HepG2 (cell line): Measurements from ENCODE around the gene GCLM. TPM values are rescaled to one million over a fixed set of nuclear protein-coding genes. Genes with fewer than 3 reads are reported as not detected.
A peak's percentile ranks its signal among the peaks of the same experiment; 100 is the strongest.

Experiments
- ARNT ChIP-seq: fragments of 450-650 bp; IDR thresholded peaks from 2 replicates; pipeline ENCODE4 v1.6.1; 2017
- BRCA1 ChIP-seq: sonication (generic); formaldehyde crosslinking; IDR thresholded peaks from 2 replicates; pipeline ENCODE4 v1.4.0; 2020; ENCODE audit warnings: missing genetic modification reagents
- FOXA1 ChIP-seq, 2 experiments: fragments of 450-650 bp in 1 of 2; sonication (generic) in 1 of 2; formaldehyde crosslinking in 1 of 2; IDR thresholded peaks; 2 replicates each; pipeline versions ENCODE4 v1.4.0 to v1.6.1; 2016 to 2020; ENCODE audit warnings: missing genetic modification reagents in 1 of 2
- FOXP1 ChIP-seq, 2 experiments: fragments of 450-650 bp in 1 of 2; IDR thresholded peaks; 2 replicates each; pipeline ENCODE4 v1.6.1; 2017 to 2018; ENCODE audit warnings: antibody characterized with exemption in 1 of 2
- GTF3A ChIP-seq: sonication (generic); formaldehyde crosslinking; conservative IDR thresholded peaks from 2 replicates; pipeline ENCODE4 v1.4.0; 2020; ENCODE audit warnings: mild to moderate bottlenecking, missing genetic modification reagents
- HMG20A ChIP-seq: IDR thresholded peaks from 2 replicates; pipeline ENCODE4 v1.6.1; 2016; ENCODE audit warnings: borderline replicate concordance
- KMT2B ChIP-seq: IDR thresholded peaks from 2 replicates; pipeline ENCODE4 v1.6.1; 2016; ENCODE audit warnings: missing genetic modification reagents, missing compliant biosample characterization
- MEIS2 ChIP-seq: sonication (generic); formaldehyde crosslinking; IDR thresholded peaks from 2 replicates; pipeline ENCODE4 v1.9.0; 2021; ENCODE audit warnings: mild to moderate bottlenecking, missing genetic modification reagents
- NFKBIZ ChIP-seq: IDR thresholded peaks from 2 replicates; pipeline ENCODE4 v1.6.1; 2018; ENCODE audit warnings: missing genetic modification reagents, missing compliant biosample characterization
- SAP130 ChIP-seq: IDR thresholded peaks from 2 replicates; pipeline ENCODE4 v1.6.1; 2016; ENCODE audit warnings: low read depth
- SOX6 ChIP-seq, 2 experiments: fragments of 450-650 bp in 1 of 2; sonication (generic) in 1 of 2; formaldehyde crosslinking in 1 of 2; IDR thresholded peaks; 2 replicates each; pipeline versions ENCODE4 v1.4.0 to v1.6.1; 2017 to 2020; ENCODE audit warnings: antibody characterized with exemption in 1 of 2, mild to moderate bottlenecking in 1 of 2, missing genetic modification reagents in 1 of 2
- SP5 ChIP-seq: IDR thresholded peaks from 2 replicates; pipeline ENCODE4 v1.6.1; 2016; ENCODE audit warnings: low read depth, borderline replicate concordance
- STAG1 ChIP-seq: sonication (generic); formaldehyde crosslinking; IDR thresholded peaks from 2 replicates; pipeline ENCODE4 v1.4.0; 2020; ENCODE audit warnings: missing genetic modification reagents
- TAF1 ChIP-seq: sonication (generic); formaldehyde crosslinking; IDR thresholded peaks from 2 replicates; pipeline ENCODE4 v1.4.0; 2020; ENCODE audit warnings: missing genetic modification reagents
- TAF15 ChIP-seq: fragments of 200-400 bp; formaldehyde crosslinking; IDR thresholded peaks from one replicate; pipeline ENCODE4 v1.6.1; 2018; ENCODE audit warnings: mild to moderate bottlenecking, low read depth, low read length; ENCODE audit not compliant: poor library complexity, severe bottlenecking
- YEATS4 ChIP-seq: sonication (generic); formaldehyde crosslinking; IDR thresholded peaks from 2 replicates; pipeline ENCODE4 v1.4.0; 2020; ENCODE audit warnings: missing genetic modification reagents, borderline replicate concordance
- ZC3H4 ChIP-seq: sonication (generic); formaldehyde crosslinking; IDR thresholded peaks from 2 replicates; pipeline ENCODE4 v1.4.0; 2020; ENCODE audit warnings: missing genetic modification reagents, borderline replicate concordance
- ZKSCAN8 ChIP-seq: IDR thresholded peaks from 2 replicates; pipeline ENCODE4 v1.6.1; 2016; ENCODE audit warnings: borderline replicate concordance, missing genetic modification reagents, missing compliant biosample characterization
- ZNF24 ChIP-seq: fragments of 450-650 bp; IDR thresholded peaks from 2 replicates; pipeline ENCODE4 v1.6.1; 2017; ENCODE audit warnings: antibody characterized with exemption, mild to moderate bottlenecking
- ZNF253 ChIP-seq: sonication (generic); formaldehyde crosslinking; IDR thresholded peaks from 2 replicates; pipeline ENCODE4 v1.8.0; 2022; ENCODE audit warnings: mild to moderate bottlenecking, missing genetic modification reagents, borderline replicate concordance
- ZNF557 ChIP-seq: sonication (generic); formaldehyde crosslinking; IDR thresholded peaks from 2 replicates; pipeline ENCODE4 v1.4.0; 2020; ENCODE audit warnings: missing genetic modification reagents
- ZNF607 ChIP-seq: sonication (generic); formaldehyde crosslinking; IDR thresholded peaks from 2 replicates; pipeline ENCODE4 v1.5.1; 2020; ENCODE audit warnings: missing genetic modification reagents, mild to moderate bottlenecking, borderline replicate concordance
- ZNF614 ChIP-seq: IDR thresholded peaks from 2 replicates; pipeline ENCODE4 v1.6.1; 2018; ENCODE audit warnings: missing biosample characterization, missing genetic modification reagents, inconsistent platforms, borderline replicate concordance
- ZNF652 ChIP-seq: IDR thresholded peaks from 2 replicates; pipeline ENCODE4 v1.6.1; 2016; ENCODE audit warnings: low read depth, borderline replicate concordance
- ZNF7 ChIP-seq: IDR thresholded peaks from 2 replicates; pipeline ENCODE4 v1.6.1; 2016; ENCODE audit warnings: missing biosample characterization, missing genetic modification reagents
- ZNF749 ChIP-seq: sonication (generic); formaldehyde crosslinking; IDR thresholded peaks from 2 replicates; pipeline ENCODE4 v1.8.0; 2022; ENCODE audit warnings: mild to moderate bottlenecking, missing genetic modification reagents, moderate library complexity, borderline replicate concordance
- ZNF790 ChIP-seq: sonication (generic); formaldehyde crosslinking; IDR thresholded peaks from 2 replicates; pipeline ENCODE4 v1.8.0; 2022; ENCODE audit warnings: missing genetic modification reagents, mild to moderate bottlenecking, borderline replicate concordance
- ZNF792 ChIP-seq: IDR thresholded peaks from 2 replicates; pipeline ENCODE4 v1.6.1; 2016
- polyA plus RNA-seq, 8 experiments: library from polyadenylated mRNA; depleted of rRNA in 3 of 8; stranded (reverse) in 7 of 8; unstranded in 1 of 8; fragments of >200 nt; fragmentation: Illumina TruSeq in 4 of 8; extraction: Trizol in 4 of 8; gene quantifications; 2 replicates each; pipeline versions ENCODE4 v1.2.1 to v1.2.3, GENCODE V29; 2011 to 2016; ENCODE audit warnings: low read depth in 4 of 8, missing spikeins in 1 of 8, mixed read lengths in 1 of 8; ENCODE audit not compliant: insufficient read depth in 1 of 8
- total RNA-seq, 5 experiments: library from RNA; depleted of rRNA; stranded (reverse); fragments of >200 nt; fragmentation: Illumina TruSeq; extraction: Trizol; gene quantifications; 2 replicates each; pipeline ENCODE4 v1.2.3, GENCODE V29; 2016; ENCODE audit warnings: low read depth in 1 of 5
- TF ChIP-seq, protein P1 (sequence below): sonication (generic); formaldehyde crosslinking; IDR thresholded peaks from 2 replicates; pipeline ENCODE4 v1.4.0; 2020; ENCODE audit warnings: missing genetic modification reagents
- TF ChIP-seq, protein P2 (sequence below): sonication (generic); formaldehyde crosslinking; IDR thresholded peaks from 2 replicates; pipeline ENCODE4 v1.4.0; 2020; ENCODE audit warnings: mild to moderate bottlenecking, missing genetic modification reagents

The GCLM gene
- total and polyA plus RNA-seq, 2 of the 13 experiments (the other 11 are each of a cell fraction or from before 2014, with no cell fraction given): 8.7 to 29.9 TPM

DNA sequence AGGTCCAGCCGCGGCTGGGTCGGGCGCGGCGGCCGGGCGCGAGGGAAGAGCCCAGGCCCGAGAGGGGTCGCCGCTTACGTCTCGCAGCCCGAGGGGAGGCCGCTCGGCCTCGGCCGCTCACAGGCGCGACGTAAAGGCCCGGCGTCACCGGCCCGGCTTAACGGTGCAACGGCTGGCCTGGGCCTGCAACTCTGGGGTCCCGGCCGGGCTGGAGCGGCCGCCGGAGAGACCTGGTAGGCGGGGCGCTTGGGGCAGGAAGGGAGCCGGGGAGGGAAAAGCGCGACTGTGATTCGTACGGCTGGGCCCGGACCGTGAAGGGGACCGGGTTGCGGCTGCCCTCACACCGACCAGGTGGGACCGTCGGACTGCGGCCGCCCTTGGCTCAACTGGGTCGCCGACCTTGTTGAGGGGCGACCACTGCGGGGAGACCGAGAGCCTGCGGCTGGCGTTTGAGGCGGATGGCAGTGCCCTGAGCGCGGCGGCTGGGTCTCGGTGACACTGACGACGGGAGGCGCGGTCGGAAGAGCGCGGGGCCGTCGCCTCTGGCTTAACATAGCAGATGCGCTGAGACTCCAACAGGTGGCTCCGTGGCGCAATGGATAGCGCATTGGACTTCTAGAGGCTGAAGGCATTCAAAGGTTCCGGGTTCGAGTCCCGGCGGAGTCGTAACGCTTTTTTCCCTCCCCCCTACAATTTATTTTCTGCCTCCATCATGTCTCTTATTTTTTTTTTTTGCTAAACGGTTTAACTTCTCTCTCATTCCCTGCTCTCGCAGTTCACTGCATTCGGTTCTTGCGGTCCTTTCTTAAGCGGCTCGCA lies 62.0 kb downstream of the GCLM start (continued):
- TF ChIP-seq ZNF7 (CRISPR knock-in tag): no peak
- no peak for TF ChIP-seq ARNT
- TF ChIP-seq BRCA1: no peak
- TF ChIP-seq ZNF253 (CRISPR knock-in tag): no peak
- no peak for TF ChIP-seq SOX6 (IDR thresholded peaks at IDR 0.05)
- TF ChIP-seq SOX6 (CRISPR knock-in tag; IDR thresholded peaks at IDR 0.05): peak; percentile 72; the same call in 1 of the 2 replicates
- TF ChIP-seq NFKBIZ (CRISPR knock-in tag): peak; percentile 34; the same call in 1 of the 2 replicates
- TF ChIP-seq YEATS4 (CRISPR knock-in tag): peak; percentile 28
- peak; percentile 36; the same call in 1 of the 2 replicates for TF ChIP-seq SP5 (CRISPR knock-in tag)
- peak; percentile 74; the same call in 1 of the 2 replicates for TF ChIP-seq ZNF614 (CRISPR knock-in tag)
- peak; percentile 29; the same call in 1 of the 2 replicates for TF ChIP-seq STAG1 (CRISPR knock-in tag)
- peak; percentile 89 for TF ChIP-seq KMT2B (CRISPR knock-in tag)
- TF ChIP-seq FOXP1 (IDR thresholded peaks at IDR 0.05): no peak
- no peak for TF ChIP-seq FOXP1 (CRISPR knock-in tag; IDR thresholded peaks at IDR 0.05)
- TF ChIP-seq, protein P1, sequence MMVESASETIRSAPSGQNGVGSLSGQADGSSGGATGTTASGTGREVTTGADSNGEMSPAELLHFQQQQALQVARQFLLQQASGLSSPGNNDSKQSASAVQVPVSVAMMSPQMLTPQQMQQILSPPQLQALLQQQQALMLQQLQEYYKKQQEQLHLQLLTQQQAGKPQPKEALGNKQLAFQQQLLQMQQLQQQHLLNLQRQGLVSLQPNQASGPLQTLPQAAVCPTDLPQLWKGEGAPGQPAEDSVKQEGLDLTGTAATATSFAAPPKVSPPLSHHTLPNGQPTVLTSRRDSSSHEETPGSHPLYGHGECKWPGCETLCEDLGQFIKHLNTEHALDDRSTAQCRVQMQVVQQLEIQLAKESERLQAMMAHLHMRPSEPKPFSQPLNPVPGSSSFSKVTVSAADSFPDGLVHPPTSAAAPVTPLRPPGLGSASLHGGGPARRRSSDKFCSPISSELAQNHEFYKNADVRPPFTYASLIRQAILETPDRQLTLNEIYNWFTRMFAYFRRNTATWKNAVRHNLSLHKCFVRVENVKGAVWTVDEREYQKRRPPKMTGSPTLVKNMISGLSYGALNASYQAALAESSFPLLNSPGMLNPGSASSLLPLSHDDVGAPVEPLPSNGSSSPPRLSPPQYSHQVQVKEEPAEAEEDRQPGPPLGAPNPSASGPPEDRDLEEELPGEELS: peak; percentile 33
- TF ChIP-seq ZNF792 (CRISPR knock-in tag): peak; percentile 72; the same call in 1 of the 2 replicates
- 0 out of 2 replicates have a peak, but pooled peaks have one; percentile 79 for TF ChIP-seq ZNF607 (CRISPR knock-in tag)
- TF ChIP-seq TAF1 (CRISPR knock-in tag): peak; percentile 63; the same call in 1 of the 2 replicates
- TF ChIP-seq, protein P2, sequence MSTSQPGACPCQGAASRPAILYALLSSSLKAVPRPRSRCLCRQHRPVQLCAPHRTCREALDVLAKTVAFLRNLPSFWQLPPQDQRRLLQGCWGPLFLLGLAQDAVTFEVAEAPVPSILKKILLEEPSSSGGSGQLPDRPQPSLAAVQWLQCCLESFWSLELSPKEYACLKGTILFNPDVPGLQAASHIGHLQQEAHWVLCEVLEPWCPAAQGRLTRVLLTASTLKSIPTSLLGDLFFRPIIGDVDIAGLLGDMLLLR (CRISPR knock-in tag): 0 out of 2 replicates have a peak, but pooled peaks have one; percentile 20
- TF ChIP-seq ZC3H4 (CRISPR knock-in tag): peak; percentile 88; the same call in 1 of the 2 replicates
- TF ChIP-seq HMG20A (CRISPR knock-in tag): no peak
- TF ChIP-seq ZNF790 (CRISPR knock-in tag): peak; percentile 64; the same call in 1 of the 2 replicates
- no peak for TF ChIP-seq TAF15
- no peak for TF ChIP-seq FOXA1 (IDR thresholded peaks at IDR 0.05)
- peak; percentile 32; the same call in 1 of the 2 replicates for TF ChIP-seq FOXA1 (CRISPR knock-in tag; IDR thresholded peaks at IDR 0.05)
- no peak for TF ChIP-seq ZNF557 (CRISPR knock-in tag)
- no peak; the same call in 1 of the 2 replicates for TF ChIP-seq ZNF652 (CRISPR knock-in tag)
- peak; percentile 65 for TF ChIP-seq SAP130
- peak; percentile 20; the same call in 1 of the 2 replicates for TF ChIP-seq ZNF749 (CRISPR knock-in tag)
- TF ChIP-seq MEIS2 (CRISPR knock-in tag): no peak; the same call in 1 of the 2 replicates
- 0 out of 2 replicates have a peak, but pooled peaks have one; percentile 25 for TF ChIP-seq GTF3A (CRISPR knock-in tag)
- no peak for TF ChIP-seq ZKSCAN8 (CRISPR knock-in tag)
- peak; percentile 98 for TF ChIP-seq ZNF24
